Endometrium (tissue), 2 donors: ENCODE measurements around the gene EFCAB14.
"Not testable (repeated sequence)": the region's sequence is repeated elsewhere in the genome, so short reads cannot be mapped to it uniquely, and the experiment has no call there.

ENCODE experiments used
- FAIRE-seq: peaks from 2 replicates; lab custom pipeline; 2012; peaks lifted over from hg19 to GRCh38; lab: Jason Lieb, UNC
- donor health status: control.
- donor health status: control.

EFCAB14 gene

DNA sequence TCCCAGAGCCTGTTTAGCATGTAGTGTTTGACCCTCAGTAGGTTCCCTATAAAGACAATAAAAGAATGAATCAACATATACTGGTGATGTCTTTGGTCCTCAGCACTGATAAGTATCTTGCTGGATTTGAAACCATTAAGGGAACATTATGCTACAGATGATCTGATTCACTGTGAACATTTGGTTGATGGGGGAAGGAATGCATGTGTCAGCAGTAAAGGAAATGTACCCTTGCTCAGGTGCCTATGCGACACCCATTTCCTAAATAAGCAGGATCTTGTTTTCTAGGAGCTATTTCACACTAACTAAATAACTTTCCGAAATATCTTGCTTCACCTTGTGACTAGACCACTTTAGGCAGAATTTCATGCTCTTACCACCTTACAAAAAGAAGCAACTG, 34.2 kb downstream of the EFCAB14 start:
- no peak for FAIRE-seq

DNA sequence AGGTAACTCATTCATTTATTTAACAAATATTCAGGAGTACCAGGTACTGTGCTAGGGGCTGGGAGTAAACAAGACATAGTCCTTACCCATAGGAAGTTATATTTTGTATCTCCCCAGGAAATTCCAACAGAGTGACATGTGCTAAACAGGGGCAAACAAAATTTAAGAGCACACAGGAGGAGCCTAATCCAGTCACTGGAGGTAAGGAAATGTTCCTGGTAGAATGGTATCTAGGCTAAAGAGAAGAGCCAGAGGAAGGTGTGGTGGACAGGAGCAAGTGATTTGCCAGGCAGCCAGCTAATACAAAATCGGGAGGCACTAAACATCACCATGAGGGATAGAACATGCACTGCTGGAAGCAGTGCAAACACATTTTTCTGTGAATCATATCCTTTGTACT, 36.9 kb downstream of the EFCAB14 start:
- no peak for FAIRE-seq

DNA sequence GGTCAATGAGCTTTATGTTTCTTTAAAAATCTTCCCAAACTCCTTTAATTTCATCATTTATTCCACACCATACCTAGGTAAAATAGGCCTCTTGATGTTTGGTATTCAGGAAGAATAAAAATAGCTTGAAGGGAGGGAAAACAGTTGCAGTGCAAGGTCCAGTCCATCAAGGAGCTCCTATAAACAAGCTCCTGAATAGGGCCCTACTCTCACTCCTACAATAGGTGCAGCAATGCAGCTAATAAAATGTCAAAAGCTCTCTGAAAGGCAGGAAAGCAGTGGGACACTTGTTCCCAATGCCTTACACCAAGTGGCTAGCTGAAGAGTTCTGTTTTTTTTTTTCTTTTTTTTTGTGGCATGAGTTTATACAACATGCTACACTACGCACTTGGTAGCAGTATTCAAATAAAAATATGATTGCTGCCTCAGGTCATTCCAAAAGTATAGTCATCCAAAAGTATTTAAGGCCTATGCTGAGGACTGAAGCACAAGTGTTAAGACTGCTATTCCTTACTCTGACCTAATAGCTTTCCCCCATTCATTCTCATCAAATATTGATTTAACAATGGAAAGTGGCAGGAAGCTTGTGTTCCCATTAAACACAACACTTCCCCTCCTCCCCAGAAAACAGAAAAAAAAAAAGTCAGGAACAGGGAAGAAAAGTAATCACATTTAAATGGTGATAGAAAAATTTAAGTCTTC, 37.4 kb downstream of the EFCAB14 start:
- FAIRE-seq = no peak

DNA sequence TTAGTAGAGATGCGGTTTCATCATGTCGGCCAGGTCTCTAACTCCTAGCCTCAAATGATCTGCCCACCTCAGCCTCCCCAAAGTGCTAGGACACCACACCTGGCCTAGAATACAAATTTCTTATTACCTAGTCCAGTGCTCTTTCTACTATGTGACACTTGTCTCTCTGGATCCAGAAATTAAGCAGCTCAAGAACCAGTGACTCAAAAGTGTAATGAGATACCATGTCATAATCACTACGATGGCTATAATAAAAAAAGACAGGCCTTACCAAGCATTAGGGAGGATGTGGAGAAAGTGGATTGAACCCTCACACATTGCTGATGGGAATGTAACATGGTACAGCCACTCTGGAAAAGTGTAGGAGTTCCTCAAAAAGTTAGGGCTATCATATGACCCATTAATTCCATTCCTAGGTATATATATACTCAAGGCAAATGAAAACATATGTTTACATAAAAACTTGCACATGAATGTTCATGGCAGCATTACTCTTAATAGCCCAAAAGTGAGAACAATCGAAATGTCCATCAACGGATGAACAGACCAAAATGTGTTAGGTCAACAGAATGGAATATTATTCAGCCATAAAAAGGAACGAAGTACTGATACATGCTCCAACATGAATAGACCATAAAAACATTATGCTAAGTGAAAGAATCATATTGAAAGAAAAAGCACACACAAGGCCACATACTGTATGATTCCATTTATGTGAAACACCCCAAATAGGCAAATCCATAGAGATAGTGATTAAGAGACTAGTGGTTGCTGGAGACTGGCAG, 38.9 kb downstream of the EFCAB14 start:
- no peak for FAIRE-seq

DNA sequence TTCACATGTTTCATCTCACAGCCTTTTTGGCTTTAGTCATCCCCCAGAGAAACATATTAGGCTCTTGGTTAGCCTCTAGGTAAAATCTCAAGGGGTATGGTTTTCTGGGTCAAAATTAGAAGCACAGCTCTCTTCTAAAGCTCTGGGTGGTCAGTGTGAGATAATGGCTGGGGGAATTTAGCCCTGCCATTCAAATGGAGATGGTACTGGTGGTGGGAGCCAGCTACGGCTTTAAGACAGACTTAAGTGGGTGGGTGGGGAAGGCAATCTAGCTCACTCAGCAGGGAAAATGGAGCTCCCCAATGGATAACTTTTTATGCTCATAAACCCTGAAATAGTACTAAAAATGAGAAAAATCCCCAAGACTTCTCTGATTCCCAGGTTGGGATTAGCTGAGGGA, 41.6 kb downstream of the EFCAB14 start:
- no peak for FAIRE-seq

DNA sequence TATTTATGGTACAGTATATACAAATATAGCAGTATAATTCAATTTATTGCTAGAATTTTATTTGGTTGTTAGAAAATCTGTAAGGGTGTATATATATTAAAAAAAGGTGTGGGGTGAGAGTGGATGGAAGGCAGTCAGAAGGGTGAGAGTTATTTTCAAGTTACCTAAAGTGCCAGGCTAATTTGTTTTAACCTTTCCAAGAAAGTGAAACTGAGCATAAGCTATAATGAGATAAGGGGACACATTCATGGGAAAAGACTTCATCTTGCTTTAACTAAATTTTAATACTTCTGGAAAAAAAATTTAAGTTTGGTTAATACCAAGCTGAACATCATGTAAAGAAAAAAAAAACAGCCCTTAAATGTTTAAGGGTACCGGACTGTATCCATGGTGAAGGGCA, 42.4 kb downstream of the EFCAB14 start:
- no peak for FAIRE-seq

DNA sequence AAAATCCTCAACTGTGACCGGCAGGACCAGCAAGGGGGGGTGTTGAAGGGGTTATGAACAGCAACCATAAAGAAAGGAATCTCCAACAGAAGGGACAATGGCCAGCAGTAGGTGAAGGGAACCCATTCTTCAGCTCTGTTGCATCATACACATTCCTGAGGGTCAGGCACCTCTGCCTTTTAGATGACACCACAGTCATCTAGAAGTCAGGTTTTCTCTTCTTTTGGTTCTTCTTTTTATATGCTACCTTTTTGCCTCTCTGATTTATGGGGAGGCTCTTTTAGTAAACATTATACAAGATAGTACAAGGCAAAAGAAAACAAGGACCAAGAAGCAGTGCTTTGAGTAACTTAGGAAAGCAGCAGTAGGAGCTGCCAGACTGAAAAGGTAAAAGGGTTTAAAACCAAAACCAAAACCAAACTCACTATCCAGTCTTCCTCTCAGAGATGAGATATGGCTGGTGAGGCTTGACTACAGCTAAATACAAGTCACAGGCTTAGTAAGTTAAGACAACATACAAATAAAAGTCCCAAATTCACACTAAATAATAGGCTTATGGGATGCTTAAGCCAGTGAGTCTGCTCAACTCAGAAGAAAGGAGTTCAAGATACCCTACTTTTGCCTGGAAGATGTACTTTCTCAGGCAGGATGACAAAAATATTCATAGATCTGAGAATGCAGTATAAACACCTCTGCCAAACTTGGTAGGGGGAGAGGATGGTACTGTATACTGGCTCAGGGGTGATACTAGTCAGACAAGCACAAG, 43.2 kb downstream of the EFCAB14 start:
- no peak for FAIRE-seq

DNA sequence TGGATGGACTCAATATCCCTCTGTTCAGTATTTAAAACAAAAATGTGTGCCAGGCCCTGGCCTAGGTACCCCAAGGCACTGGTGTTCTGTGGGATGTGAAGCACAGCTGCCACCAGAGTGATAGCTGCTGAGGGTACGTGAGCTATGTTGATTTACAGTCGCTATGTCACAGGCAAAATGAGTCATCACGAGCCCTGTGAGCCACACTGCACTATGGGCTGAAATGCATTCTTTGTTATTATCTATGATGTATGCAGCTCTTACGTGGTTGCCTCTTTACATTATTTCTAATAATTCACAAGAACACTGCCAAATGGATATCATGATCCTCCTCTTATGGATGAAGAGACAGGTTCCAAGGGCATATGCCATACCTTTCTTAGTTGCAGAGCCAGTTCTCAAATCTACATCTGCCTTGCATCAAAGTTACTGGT, 45.1 kb downstream of the EFCAB14 start:
- no peak for FAIRE-seq

DNA sequence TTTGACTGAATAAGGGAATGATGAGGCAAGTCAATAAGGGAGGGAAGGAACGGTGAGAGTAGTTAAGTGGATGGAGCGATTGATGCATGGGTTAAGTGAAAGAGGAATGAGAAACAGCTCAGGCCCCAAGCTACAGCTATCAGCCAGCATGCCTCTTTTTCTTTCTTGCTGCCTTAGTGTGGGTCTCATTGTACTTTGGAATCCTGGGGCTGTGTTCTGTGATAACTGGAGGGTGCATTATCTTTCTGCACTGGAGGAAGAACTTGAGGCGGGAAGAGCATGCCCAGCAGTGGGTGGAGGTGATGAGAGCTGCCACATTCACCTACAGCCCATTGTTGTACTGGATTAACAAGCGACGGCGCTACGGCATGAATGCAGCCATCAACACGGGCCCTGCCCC, 46.2 kb downstream of the EFCAB14 start:
- no peak for FAIRE-seq

DNA sequence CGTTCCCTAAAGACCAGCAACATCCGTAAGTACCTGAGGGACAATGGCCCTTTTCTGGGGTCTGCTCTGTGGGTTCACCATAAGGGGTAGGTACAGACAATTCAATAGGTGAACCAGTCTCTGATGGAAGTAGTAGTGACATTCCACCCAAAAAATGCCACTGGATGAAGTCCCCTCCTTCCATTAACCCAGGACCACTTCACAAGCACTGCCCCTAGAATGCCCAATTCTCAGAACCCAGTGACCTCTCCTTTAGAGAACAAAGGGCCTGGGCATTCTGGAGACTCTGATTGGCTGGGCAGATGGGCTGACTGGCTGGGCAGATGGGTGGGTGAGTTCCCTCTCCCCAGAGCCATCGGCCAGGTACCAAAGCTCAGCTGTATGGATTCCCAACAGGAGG, 47.4 kb downstream of the EFCAB14 start, which contains the start of gene TEX38:
Gene TEX38, plus strand, starts transcription at position 301 of the 400 bp plus-strand sequence. Its CDS starts 81 bp downstream, at position 382.
- FAIRE-seq = no peak

DNA sequence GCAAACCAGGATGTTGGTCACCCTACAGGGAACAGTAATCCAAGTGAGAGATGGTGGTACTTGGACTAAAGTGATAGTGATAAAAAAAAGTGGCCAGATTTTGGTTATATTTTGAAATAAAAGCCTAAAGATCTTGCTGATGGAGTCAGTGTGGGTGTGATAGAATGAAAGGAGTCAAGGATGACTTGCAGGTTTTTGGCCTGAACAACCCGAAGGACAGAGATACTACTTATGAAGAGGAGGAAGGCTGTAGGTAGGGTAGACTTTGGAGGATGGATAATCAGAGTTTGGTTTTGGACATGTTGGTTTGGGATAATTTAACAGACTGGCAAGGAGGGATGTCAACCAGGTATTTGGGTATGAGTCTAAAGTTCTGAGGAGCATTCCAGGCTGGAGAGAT, 48.8 kb downstream of the EFCAB14 start:
- FAIRE-seq = no peak

DNA sequence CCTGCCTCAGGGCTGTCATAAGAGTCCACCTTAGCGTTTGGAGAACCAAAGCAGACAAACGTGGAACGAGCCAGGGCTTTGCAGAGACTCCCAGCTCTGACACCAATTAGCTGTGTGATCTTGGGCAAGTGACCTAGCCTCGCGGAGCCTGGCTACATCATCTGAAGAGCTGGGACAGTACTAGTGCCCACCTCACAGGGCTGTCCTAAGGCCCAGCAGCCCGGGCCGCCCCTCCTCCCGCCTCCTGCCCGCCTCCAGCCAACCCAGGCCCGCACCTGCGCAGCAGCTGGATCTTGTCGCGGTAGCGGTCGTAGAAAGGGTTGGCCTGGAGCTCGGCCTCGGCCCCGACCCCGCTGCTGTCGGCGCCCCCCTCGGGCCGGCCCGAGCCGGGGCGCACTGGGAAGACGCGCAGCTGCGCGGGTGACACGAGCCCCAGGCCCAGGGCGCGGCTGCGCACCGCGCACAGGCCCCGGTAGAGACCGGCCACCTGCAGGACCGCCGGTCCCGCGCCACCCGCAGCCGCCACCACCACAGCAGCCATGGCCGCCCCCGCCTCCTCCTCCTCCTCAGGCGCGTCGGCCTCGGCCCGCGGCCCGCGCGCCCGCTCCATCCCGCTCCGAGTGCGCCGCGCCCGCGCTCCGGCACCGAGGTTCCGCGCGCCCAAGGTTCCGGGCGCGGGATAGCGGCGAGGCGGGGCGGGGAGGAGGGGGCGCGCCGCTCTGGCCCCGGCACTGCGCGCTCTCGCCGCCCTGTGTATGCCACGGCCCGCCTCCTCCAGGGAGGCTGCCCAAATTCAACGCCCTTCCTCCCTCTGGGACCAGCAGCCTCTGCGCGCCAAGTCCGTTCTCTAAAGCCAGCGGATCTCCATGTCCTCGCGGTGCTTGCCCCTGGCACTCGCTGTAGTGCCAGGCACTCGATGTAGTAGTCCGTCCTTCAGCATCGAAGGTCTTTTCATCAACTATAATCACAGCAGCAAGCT, 50.8 kb downstream of the EFCAB14 start, which contains the start of gene ATPAF1:
Gene ATPAF1, minus strand, starts transcription at position 583 of the 979 bp plus-strand sequence. Its CDS starts 42 bp downstream, at position 541.
- FAIRE-seq = no peak

DNA sequence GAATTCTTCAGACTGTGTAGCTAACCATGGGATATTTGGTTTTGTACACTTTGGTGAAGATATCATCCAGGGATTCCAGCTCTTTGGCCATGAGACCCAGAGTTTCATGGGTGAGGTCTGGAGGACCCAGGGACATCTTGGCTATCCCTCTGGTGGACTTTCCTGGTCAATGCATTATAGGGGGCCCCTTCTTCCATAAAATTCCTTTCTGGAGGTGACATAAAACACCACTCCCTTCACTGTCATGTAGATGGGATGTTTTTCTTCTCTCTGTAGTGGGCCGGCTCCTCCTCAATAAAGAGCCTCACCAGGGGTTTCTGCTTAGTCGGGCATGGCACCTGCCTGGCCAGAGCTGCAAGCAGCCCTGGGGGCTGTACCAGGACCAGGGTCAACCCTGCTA, 52.9 kb downstream of the EFCAB14 start:
- FAIRE-seq = no peak

DNA sequence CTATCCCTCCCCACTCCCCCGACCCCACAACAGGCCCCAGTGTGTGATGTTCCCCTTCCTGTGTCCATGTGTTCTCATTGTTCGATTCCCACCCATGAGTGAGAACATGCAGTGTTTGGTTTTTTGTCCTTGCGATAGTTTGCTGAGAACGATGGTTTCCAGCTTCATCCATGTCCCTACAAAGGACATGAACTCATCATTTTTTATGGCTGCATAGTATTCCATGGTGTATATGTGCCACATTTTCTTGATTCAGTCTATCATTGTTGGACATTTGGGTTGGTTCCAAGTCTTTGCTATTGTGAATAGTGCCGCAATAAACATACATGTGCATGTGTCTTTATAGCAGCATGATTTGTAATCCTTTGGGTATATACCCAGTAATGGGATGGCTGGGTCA, 56.0 kb downstream of the EFCAB14 start:
- FAIRE-seq = not testable (repeated sequence)

DNA sequence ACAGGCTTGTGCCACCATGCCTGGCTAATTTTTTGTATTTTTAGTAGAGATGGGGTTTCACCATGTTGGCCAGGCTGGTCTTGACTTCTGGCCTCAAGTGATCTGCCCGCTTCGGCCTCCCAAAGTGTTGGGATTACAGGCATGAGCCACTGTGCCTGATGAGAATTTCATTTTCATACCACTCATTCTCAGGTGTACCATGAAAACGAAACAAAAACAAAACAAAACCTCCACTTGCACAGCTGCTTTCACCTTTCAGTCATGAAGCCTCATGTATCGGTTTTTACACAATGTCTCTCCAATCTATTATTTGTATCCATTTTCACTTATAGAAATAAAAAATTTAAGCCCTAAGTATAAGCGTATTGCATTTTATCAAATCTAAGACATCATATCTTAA, 58.8 kb downstream of the EFCAB14 start:
- FAIRE-seq = not testable (repeated sequence)

DNA sequence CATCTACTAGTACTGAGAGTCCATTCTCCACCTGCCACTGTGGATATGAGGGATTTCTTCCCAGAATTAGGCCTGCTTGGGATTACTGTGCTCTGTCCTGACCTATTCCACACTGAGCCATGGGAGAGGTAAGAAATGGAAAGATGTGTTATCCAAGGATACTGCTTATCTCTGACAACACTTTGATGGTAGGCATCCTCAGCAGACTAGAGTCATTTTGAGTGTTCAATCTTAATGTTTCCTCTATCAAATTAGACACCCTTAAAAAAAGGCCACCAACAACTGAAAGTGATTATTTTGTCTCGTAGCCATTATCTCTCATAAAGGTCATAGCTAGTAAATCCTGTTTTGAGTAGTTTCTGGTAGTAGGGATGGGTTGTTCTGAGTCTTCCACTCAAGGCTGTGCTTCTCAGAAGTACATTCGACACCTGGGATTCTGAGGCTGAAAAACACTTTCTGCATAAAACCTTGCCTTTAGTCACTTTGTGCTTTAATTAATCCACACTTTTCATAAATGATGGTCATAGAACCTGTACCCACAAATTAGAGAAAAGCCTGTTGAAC, 59.5 kb downstream of the EFCAB14 start:
- FAIRE-seq = no peak

DNA sequence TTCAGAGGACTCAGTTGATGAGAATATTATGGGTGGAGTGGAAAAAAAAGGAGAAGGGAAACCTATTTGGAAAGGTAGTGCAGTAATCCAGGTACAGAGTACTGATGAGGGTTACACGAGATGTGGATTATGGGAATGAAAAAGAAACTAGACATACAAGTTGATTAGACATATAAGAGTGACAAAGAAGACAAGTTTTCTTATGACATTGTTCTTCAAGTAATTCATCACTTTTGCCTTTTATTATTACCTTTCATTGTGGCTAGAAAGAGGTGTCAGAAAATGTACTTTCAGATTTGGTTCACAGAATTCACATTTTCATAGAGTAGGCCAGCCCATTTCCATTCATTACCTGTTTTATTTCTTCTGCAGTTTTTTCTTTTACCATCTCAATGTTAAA, 61.1 kb downstream of the EFCAB14 start:
- FAIRE-seq = no peak

DNA sequence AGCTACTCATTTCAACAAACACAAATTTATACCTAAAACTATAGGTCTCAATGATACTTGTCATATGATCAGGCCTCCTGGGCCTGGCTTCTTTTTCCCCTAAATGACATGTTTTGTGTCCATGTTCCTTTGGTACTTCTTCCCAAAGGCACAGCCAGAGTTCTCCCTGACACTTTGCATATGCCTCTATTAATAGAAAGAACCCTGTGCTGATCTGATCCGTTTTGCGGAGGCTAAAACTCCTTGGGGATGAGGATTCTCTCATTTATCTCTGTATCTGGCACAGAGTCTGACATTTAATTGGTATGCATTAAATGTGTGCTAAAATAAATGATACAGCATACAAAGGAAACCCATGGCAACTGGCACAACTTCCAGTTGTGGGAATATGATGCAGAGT, 62.3 kb downstream of the EFCAB14 start:
- no peak for FAIRE-seq

DNA sequence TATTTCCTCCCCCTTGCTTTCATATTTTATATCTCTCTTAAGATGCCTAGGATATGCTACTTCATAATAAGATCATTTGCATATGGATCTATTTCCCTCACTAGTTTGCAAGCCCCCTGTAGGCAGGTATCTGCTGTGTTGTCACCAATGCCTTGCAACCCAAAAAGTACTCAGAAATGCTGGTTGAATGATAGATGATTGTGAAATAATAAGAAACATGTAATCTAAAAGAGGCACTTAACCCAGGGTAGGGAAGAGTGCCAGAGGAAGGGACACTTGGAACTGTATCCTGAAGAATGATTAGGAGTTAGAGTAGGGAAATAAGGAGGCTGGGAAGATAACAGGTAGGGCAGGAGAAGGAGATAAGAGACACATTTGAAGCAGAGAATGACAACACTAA, 63.1 kb downstream of the EFCAB14 start:
- no peak for FAIRE-seq

DNA sequence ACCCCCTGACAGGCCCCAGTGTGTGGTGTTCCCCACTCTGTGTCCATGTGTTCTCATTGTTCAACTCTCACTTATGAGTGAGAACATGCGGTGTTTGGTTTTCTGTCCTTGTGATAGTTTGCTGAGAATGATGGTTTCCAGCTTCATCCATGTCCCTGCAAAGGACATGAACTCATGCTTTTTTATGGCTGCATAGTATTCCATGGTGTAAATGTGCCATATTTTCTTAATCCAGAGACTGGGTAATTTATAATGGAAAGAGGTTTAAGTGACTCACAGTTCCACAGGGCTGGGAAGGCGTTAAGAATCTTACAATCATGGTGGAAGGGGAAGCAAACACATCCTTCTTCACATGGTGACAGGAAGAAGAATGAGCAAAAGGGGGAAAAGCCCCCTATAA, 64.2 kb downstream of the EFCAB14 start:
- FAIRE-seq = not testable (repeated sequence)

DNA sequence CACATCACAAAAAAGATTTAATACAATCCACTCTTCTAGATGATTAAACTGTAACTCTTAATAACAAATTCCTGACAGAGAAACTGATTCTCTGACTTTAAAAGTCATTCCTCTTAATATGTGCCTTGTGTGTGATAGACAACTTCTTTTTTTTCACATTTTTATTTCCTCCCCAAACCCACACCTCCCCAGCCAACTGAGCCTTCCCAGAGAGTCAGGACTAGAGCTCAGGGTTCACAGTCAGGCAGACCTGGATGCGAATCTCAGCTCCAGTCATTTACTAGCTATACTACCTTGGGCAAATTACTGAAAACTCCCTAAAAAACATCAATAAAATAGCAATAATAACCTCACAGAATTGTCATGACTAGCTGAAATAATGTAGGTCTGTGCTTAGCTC, 64.9 kb downstream of the EFCAB14 start:
- FAIRE-seq = no peak
